GM10248 (cell line): ENCODE results near the gene SLC24A5.

ENCODE experiments used
- CTCF ChIA-PET: fragments of 300-600 bp; sonication (Branson Sonifier 250); formaldehyde crosslinking; extraction: SDS; loops from one replicate; lab custom pipeline; 2021; ENCODE audit warnings: antibody characterized with exemption; lab: Yijun Ruan, JAX
- POLR2A ChIA-PET: fragments of 350-650 bp; sonication (Branson Sonifier 250); formaldehyde crosslinking; extraction: SDS; loops from one replicate; lab custom pipeline; 2020; ENCODE audit warnings: antibody characterized with exemption; lab: Yijun Ruan, JAX
- DNase-seq: peaks from one replicate; pipeline ENCODE4 v3.0.0; 2012; ENCODE audit errors: extremely low spot score
- TF ChIP-seq, protein P1 (sequence below): IDR thresholded peaks from 2 replicates; pipeline ENCODE4 v1.5.1; 2012; ENCODE audit warnings: mild to moderate bottlenecking, low read depth; ENCODE audit errors: extremely low read depth, missing control alignments, control extremely low read depth

Gene SLC24A5

DNA sequence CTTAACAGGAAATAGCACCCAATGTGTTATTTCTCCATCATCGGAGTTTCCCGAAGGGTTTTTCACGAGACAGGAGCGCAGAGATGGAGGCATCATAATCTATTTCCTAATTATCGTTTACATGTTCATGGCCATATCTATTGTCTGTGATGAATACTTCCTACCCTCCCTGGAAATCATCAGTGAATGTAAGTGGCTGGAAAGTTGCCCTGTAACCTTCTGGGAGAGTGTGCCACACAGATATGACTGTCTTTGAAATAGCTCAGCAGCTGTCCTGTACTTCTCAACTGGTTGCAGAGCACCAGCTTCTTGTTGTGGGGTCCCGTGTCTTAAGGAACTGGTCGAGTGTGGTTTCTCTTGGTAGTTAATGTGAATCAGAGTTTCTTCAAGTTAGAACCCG lies 1.1 kb downstream of the SLC24A5 start:
- ChIA-PET POLR2A (no interaction called here), CTCF (interaction anchor here (0.7 to 1.5 kb wide), 5 partner anchors 9 to 926 kb away, joined by 3 to 6 read pairs (median 3); no protein-coding TSS in a partner anchor)
- TF ChIP-seq, protein P1, sequence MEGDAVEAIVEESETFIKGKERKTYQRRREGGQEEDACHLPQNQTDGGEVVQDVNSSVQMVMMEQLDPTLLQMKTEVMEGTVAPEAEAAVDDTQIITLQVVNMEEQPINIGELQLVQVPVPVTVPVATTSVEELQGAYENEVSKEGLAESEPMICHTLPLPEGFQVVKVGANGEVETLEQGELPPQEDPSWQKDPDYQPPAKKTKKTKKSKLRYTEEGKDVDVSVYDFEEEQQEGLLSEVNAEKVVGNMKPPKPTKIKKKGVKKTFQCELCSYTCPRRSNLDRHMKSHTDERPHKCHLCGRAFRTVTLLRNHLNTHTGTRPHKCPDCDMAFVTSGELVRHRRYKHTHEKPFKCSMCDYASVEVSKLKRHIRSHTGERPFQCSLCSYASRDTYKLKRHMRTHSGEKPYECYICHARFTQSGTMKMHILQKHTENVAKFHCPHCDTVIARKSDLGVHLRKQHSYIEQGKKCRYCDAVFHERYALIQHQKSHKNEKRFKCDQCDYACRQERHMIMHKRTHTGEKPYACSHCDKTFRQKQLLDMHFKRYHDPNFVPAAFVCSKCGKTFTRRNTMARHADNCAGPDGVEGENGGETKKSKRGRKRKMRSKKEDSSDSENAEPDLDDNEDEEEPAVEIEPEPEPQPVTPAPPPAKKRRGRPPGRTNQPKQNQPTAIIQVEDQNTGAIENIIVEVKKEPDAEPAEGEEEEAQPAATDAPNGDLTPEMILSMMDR = no peak
- DNase-seq = no peak

DNA sequence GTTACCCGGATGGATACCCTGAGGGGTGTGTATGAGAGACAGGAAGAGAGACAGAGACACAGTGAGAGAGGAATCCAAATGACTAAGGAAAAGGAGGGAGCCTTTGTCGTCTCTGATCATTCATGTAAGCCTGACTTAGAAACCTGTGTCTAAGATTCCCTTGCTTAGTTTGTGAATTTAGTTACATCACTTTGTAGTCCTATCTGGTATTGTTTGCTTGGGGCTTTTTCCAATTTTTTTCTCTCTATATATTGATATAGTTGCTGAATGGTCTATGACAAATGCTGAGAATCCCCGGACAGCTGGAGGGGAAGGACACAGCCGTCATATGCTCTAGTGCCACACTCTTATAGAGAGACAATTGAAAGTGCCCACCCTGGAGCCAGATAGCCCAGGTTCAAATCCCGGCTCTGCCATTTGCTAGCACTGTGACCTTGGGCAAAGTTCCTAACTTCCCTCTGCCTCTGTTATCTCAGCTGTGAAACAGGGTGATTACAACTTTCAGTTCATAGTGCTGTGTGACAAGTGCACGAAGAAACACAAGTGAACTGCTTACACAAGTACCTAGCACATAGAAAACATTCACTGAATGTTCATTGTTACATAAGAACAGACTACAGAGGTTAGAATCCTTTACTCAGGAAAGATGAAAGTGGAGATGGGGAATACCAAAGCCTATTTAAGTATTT lies 6.0 kb downstream of the SLC24A5 start:
- TF ChIP-seq, protein P1 = no peak
- CTCF ChIA-PET = interaction anchor here (1.5 kb wide), 2 partner anchors 9 to 42 kb away, joined by 5 to 7 read pairs; no protein-coding TSS in a partner anchor
- POLR2A ChIA-PET = no interaction called here
- no peak for DNase-seq

DNA sequence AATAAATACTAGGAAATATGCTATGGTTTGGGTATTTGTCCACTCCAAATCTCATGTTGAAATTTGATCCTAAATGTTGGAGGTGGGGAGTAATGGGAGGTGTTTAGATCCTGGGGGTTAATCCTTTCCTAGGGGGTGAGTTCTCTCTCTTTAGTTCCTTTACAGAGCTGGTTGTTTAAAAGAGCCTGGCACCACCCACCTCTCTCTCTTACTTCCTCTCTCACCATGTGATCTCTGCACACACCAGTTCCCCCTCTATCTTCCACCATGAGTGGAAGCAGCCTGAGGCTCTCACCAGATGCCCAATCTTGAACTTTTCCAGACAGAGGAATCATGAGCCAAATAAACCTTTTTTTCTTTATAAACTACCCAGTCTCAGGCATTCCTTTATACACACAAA lies 10.5 kb downstream of the SLC24A5 start:
- TF ChIP-seq, protein P1 = no peak
- CTCF ChIA-PET = interaction anchor here (1.5 kb wide), 1 partner anchor 18 kb away, joined by 3 read pairs; no protein-coding TSS in a partner anchor
- POLR2A ChIA-PET = no interaction called here
- DNase-seq = no peak

DNA sequence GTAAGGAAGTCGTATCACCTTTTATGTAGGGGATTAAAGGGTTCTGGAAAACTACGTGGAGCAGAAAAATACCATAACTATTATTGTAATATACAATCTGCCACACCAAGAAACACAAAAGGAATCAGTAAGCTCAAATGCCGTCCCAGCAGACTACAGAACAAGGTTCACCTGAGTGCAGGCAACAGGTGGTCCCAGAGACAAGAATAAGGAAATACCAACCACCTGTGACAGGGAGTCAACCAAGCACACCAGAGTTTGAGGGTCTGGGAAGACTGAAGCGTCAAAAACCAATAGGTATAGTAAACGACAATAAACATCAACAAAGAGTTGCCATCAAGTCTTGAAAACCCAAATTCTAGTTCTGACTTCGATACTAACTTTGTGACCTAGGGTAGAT lies 12.1 kb downstream of the SLC24A5 start:
- TF ChIP-seq, protein P1 = no peak
- POLR2A ChIA-PET = interaction anchor here (0.6 kb wide), 1 partner anchor 31 kb away, joined by 3 read pairs; no protein-coding TSS in a partner anchor
- DNase-seq = no peak
- CTCF ChIA-PET = interaction anchor here (1.5 kb wide), 1 partner anchor 17 kb away, joined by 3 read pairs; no protein-coding TSS in a partner anchor

DNA sequence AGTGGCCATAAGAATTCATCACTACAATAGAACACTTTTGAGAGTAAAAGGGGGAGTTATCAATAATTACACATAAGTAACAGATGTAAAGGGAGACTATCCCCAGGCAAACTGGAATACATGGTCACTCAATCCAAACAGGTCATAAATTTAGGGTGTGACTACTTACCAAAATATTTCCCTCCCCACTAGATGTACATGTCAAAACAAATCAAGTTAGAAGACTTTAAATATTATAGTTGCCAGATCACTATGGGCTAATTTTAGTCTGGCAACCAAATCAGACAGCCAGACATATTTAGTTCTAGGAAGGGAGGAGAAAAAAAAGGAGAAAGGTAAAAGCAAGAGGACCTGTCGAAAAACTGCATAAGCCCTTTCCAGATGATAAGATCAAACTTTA lies 23.1 kb downstream of the SLC24A5 start:
- no peak for DNase-seq
- ChIA-PET CTCF (no interaction called here), POLR2A (no interaction called here)
- TF ChIP-seq, protein P1 = no peak

DNA sequence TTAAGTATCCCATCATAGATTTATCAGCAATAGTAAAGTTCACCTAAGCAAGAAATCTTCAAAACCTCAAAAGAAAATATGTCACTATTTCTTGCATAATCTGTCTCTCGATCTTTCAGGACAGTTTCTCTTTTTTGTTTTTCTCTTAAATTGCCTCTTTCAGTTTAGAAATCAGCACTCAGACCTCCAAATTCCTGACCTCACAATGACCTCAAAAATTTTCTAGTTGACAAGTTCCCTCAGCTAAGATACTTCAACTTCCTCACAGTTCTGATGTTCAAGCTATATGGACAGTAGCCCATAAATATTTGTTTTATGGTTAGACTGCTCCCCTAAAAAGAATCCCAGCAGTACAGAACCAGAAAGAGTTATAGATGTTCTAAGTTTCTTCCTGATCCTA lies 24.1 kb downstream of the SLC24A5 start:
- TF ChIP-seq, protein P1 = no peak
- ChIA-PET POLR2A (no interaction called here), CTCF (interaction anchor here (0.9 kb wide), 1 partner anchor 32 kb away, joined by 3 read pairs; no protein-coding TSS in a partner anchor)
- DNase-seq = no peak
